Glutamatergic neuron (in vitro differentiated cells): Measurements from ENCODE around the gene MAGEB16. TPM values are rescaled to one million over a fixed set of nuclear protein-coding genes. Genes with fewer than 3 reads are reported as not detected.

Experiments
- DNase-seq: peaks from one replicate; pipeline ENCODE4 v3.0.0; 2022
- H3K27ac Mint-ChIP-seq: one replicate; pipeline ENCODE4 v1.8.0; 2020; ENCODE audit warnings: mild to moderate bottlenecking, mixed read lengths, inconsistent platforms; ENCODE audit not compliant: unreplicated experiment
- H3K27me3 Mint-ChIP-seq: one replicate; pipeline ENCODE4 v1.8.0; 2020; ENCODE audit warnings: mild to moderate bottlenecking, moderate library complexity, mixed read lengths, inconsistent platforms; ENCODE audit not compliant: unreplicated experiment
- H3K36me3 Mint-ChIP-seq: one replicate; pipeline ENCODE4 v1.8.0; 2020; ENCODE audit warnings: mild to moderate bottlenecking, mixed read lengths, inconsistent platforms; ENCODE audit not compliant: unreplicated experiment
- H3K4me1 Mint-ChIP-seq: one replicate; pipeline ENCODE4 v1.8.0; 2020; ENCODE audit warnings: mild to moderate bottlenecking, low read depth, mixed read lengths, inconsistent platforms; ENCODE audit not compliant: unreplicated experiment
- H3K4me3 Mint-ChIP-seq: one replicate; pipeline ENCODE4 v1.8.0; 2020; ENCODE audit warnings: mild to moderate bottlenecking, mixed read lengths, inconsistent platforms; ENCODE audit not compliant: unreplicated experiment
- H3K9me3 Mint-ChIP-seq: one replicate; pipeline ENCODE4 v1.8.0; 2020; ENCODE audit warnings: mild to moderate bottlenecking, moderate library complexity, mixed read lengths, inconsistent platforms; ENCODE audit not compliant: unreplicated experiment
- CTCF ChIP-seq: fragments of 200-600 bp; sonication (generic); IDR thresholded peaks from one replicate; pipeline ENCODE4 v1.5.0; 2021; ENCODE audit not compliant: partially characterized antibody, unreplicated experiment
- total RNA-seq: library from RNA; stranded (reverse); fragmentation: NEBNext Ultra II Directional; extraction: Animal tissue kit (Norgen Biotek cat#: 25700); gene quantifications from one replicate; pipeline ENCODE4 v1.2.1, GENCODE V29; 2021; ENCODE audit not compliant: unreplicated experiment

The MAGEB16 gene
- total RNA-seq, 1 donor from 2014 or later = not detected

- H3K27ac Mint-ChIP-seq = no peak overlapping the region
- no peak overlapping the region for H3K4me3 Mint-ChIP-seq
- TF ChIP-seq CTCF = no peak
- no peaks in the 10 kb centered on the region for H3K27me3 Mint-ChIP-seq
- no peaks in the 10 kb centered on the region for H3K4me1 Mint-ChIP-seq
- no peaks in the 10 kb centered on the region for H3K9me3 Mint-ChIP-seq
- DNase-seq = no peak
- H3K36me3 Mint-ChIP-seq = no peaks in the 10 kb centered on the region
Measured at GRCh38 chrX:35800474-35800873, 2.3 kb downstream of the MAGEB16 start.

GRCh38 chrX:35809781-35810180, 11.6 kb downstream of the MAGEB16 start:
- no peak overlapping the region for H3K27ac Mint-ChIP-seq
- no peak overlapping the region for H3K4me3 Mint-ChIP-seq
- no peaks in the 10 kb centered on the region for H3K27me3 Mint-ChIP-seq
- no peak for TF ChIP-seq CTCF
- no peak for DNase-seq
- H3K4me1 Mint-ChIP-seq = no peaks in the 10 kb centered on the region
- H3K36me3 Mint-ChIP-seq = no peaks in the 10 kb centered on the region
- H3K9me3 Mint-ChIP-seq = no peaks in the 10 kb centered on the region

GRCh38 chrX:35819241-35819640, 21.1 kb downstream of the MAGEB16 start:
- no peak for TF ChIP-seq CTCF
- Mint-ChIP-seq H3K27ac (no peak overlapping the region), H3K4me1 (no peaks in the 10 kb centered on the region), H3K9me3 (no peaks in the 10 kb centered on the region), H3K4me3 (no peak overlapping the region), H3K27me3 (no peaks in the 10 kb centered on the region), H3K36me3 (no peaks in the 10 kb centered on the region)
- no peak for DNase-seq

GRCh38 chrX:35826503-35826902, 28.4 kb downstream of the MAGEB16 start:
- no peak for TF ChIP-seq CTCF
- Mint-ChIP-seq H3K27ac (no peak overlapping the region), H3K4me3 (no peak overlapping the region), H3K36me3 (no peaks in the 10 kb centered on the region), H3K27me3 (no peaks in the 10 kb centered on the region), H3K9me3 (no peaks in the 10 kb centered on the region), H3K4me1 (no peaks in the 10 kb centered on the region)
- DNase-seq = no peak

- no peaks in the 10 kb centered on the region for H3K36me3 Mint-ChIP-seq
- no peak overlapping the region for H3K4me3 Mint-ChIP-seq
- no peaks in the 10 kb centered on the region for H3K4me1 Mint-ChIP-seq
- H3K27ac Mint-ChIP-seq = no peak overlapping the region
- TF ChIP-seq CTCF = no peak
- DNase-seq = no peak
- H3K9me3 Mint-ChIP-seq = no peaks in the 10 kb centered on the region
- no peaks in the 10 kb centered on the region for H3K27me3 Mint-ChIP-seq
Measured at GRCh38 chrX:35829501-35829900, 31.4 kb downstream of the MAGEB16 start.
